Transverse colon (tissue), 4 donors: ENCODE data around the gene PPDPF. TPM values are rescaled to one million over a fixed set of nuclear protein-coding genes. Genes with fewer than 3 reads are reported as not detected.

Source experiments
- DNase-seq: peaks from one replicate; pipeline ENCODE4 v3.0.0-alpha.2; 2019
- H3K27ac ChIP-seq, 4 donors: fragments of 200-600 bp; sonication (generic); 2 replicates each; pipeline ENCODE4 v1.5.1; 2016 to 2018; ENCODE audit warnings: inconsistent platforms in 4 of 4
- H3K27me3 ChIP-seq: fragments of 200-600 bp; sonication (generic); 2 replicates; pipeline ENCODE4 v1.5.1; 2017; ENCODE audit warnings: inconsistent platforms
- H3K36me3 ChIP-seq, 4 donors: fragments of 200-600 bp; sonication (generic); 2 replicates each; pipeline ENCODE4 v1.5.1; 2017 to 2019; ENCODE audit warnings: inconsistent platforms in 4 of 4
- H3K4me1 ChIP-seq, 4 donors: fragments of 200-600 bp; sonication (generic); 2 replicates each; pipeline ENCODE4 v1.5.1; 2017 to 2020; ENCODE audit warnings: inconsistent platforms in 4 of 4
- H3K4me3 ChIP-seq, 4 donors: fragments of 200-600 bp; sonication (generic); 1 replicate in 1 of 4; 2 replicates in 3 of 4; pipeline versions ENCODE4 v1.5.1 to v1.6.1; 2017 to 2019; ENCODE audit warnings: inconsistent platforms in 4 of 4
- H3K9me3 ChIP-seq, 2 donors: fragments of 200-600 bp; sonication (generic); 2 replicates each; pipeline ENCODE4 v1.5.1; 2017 to 2019; ENCODE audit warnings: inconsistent platforms in 2 of 2
- EP300 ChIP-seq: sonication (generic); formaldehyde crosslinking; IDR thresholded peaks from one replicate; pipeline ENCODE4 v1.6.1; 2017; ENCODE audit warnings: antibody characterized with exemption, low read depth
- POLR2A ChIP-seq: fragments of 450-650 bp; IDR thresholded peaks from one replicate; pipeline ENCODE4 v1.6.1; 2016; ENCODE audit warnings: antibody characterized with exemption, mild to moderate bottlenecking, moderate library complexity
- POLR2AphosphoS5 ChIP-seq, 3 donors: sonication (generic); formaldehyde crosslinking; IDR thresholded peaks; one replicate each; pipeline ENCODE4 v1.6.1; 2016; ENCODE audit warnings: antibody characterized with exemption in 3 of 3
- WGBS, 2 donors: methylation state at CpG; one replicate each; pipeline ENCODE4 v1.1.5; 2018; ENCODE audit warnings: low coverage in 1 of 2; 5-methylcytosine and 5-hydroxymethylcytosine counted together
- in situ Hi-C, 4 donors: fragments of 200-750 bp; cut with MboI; loops; one replicate each; pipeline versions ENCODE4 v1.15.0 to v1.15.1; 2017; ENCODE audit warnings: low sequenced_read_pairs in 3 of 4, low pct_ligation_motif_present in 1 of 4, low pct_unique_long_range_greater_than_20kb in 1 of 4
- intact Hi-C: fragments of 100-400 bp; cut with DNase I; formaldehyde crosslinking; loops from one replicate; pipeline ENCODE4 v1.15.1; 2023; ENCODE audit warnings: low total_unique reads
- total RNA-seq, 4 donors: library from RNA; depleted of rRNA; stranded (reverse); fragments of >200 nt; gene quantifications; one replicate each; pipeline ENCODE4 v1.1.0, GENCODE V29; 2016
- TF ChIP-seq, protein P1 (sequence below), 5 experiments: fragments of 200-600 bp in 3 of 5; fragments of 450-650 bp in 2 of 5; sonication (generic) in 3 of 5; IDR thresholded peaks; 1 replicate in 2 of 5; 2 replicates in 3 of 5; pipeline ENCODE4 v1.5.1; 2016 to 2017; ENCODE audit warnings: antibody characterized with exemption in 5 of 5, inconsistent platforms in 3 of 5, mild to moderate bottlenecking in 2 of 5, moderate library complexity in 1 of 5

Gene PPDPF
- total RNA-seq, 4 donors from 2014 or later = 320 to 695 (median 517) TPM

DNA sequence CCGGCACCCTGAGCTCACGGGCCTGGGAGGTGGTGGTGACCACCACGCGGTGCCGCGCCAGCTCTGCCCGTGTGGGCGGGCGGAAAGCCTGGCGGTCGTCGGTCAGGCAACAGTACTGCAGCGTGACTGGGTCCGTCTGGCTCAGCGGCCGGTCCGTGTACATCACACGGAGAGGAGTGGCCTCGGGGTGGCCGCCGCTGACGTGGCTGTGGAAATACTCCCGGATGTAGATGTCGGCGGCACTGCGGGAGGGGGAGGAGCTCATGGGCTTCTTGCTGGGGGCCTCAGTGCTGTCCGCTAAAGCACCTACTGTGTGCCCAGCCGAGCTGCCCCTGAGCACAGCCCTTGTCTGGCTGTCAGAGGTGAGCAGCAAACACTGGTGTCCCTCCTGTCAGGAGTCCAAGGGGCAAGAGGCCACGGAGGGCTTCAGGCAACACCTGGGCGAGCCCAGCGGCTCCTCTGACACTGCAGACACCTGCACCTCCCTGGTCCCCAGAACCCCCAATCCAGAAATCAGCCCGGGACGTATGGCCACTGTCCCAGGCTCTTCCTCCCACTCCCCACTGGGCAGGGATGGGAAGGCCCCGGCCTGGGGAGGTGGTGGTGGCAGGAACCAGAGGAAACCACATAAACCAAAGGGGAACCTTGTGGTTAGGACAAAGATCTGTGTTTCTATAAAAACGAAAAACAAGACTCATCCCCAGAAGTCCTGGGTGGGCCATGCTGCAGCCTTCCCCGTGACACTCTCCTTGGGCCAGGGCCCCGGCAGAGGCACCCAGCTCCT is 47.0 kb downstream of the PPDPF start:
- peaks cover 0 to under 1% (median 0%) of the 10 kb centered on the region in 4 donors for H3K36me3 ChIP-seq
- peak; percentile 75 for DNase-seq
- in situ Hi-C loops = no loop called here

DNA sequence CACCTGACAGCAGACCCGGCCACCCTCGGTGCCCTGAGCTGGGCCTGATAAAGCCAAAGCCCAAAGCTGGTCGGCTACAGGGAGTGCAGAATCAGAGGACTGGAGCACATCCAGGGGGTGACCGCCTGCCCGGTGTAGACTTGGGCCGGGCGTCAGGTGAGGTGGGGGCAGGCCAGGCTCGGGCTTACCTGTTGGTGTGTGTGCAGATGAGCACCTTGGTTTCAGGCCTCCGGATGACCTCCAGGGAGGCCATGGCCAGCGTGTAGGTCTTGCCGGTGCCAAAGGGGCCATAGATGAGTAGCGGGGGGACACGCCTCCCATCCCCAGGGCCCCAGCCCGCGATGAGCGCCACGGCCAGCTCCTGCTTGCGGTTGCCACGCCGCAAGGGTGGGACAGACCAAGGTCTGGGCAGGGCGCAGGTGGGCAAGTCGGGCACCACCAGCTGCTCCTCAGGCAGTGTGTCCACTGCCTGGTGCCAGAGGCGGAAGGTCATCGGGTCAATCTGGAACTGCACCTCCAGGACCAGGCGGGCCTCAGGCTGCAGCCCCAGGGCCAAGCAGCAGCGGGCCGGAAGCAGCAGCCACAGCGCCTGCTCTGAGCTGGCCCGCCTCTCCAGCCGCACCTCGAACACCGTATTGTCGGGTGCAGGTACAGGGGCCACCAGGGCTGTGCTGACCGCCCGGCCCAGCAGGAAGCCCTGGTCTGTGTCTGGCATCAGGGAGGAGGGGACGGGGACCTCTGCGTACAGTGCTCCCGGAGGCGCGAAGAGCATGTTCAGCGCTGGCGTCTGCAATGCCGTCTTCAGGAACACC is 47.8 kb downstream of the PPDPF start:
- no peak for DNase-seq
- TF ChIP-seq POLR2AphosphoS5 (IDR thresholded peaks at IDR 0.05) = no peak
- TF ChIP-seq, protein P1, sequence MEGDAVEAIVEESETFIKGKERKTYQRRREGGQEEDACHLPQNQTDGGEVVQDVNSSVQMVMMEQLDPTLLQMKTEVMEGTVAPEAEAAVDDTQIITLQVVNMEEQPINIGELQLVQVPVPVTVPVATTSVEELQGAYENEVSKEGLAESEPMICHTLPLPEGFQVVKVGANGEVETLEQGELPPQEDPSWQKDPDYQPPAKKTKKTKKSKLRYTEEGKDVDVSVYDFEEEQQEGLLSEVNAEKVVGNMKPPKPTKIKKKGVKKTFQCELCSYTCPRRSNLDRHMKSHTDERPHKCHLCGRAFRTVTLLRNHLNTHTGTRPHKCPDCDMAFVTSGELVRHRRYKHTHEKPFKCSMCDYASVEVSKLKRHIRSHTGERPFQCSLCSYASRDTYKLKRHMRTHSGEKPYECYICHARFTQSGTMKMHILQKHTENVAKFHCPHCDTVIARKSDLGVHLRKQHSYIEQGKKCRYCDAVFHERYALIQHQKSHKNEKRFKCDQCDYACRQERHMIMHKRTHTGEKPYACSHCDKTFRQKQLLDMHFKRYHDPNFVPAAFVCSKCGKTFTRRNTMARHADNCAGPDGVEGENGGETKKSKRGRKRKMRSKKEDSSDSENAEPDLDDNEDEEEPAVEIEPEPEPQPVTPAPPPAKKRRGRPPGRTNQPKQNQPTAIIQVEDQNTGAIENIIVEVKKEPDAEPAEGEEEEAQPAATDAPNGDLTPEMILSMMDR (IDR thresholded peaks at IDR 0.05) = no peak
- no peak for TF ChIP-seq EP300
- TF ChIP-seq POLR2A = no peak
- in situ Hi-C loops = no loop called here
- intact Hi-C loops = no loop called here
- H3K27me3 ChIP-seq = no peaks in the 10 kb centered on the region
- H3K9me3 ChIP-seq = no peaks in the 10 kb centered on the region
- no peak overlapping the region for H3K4me3 ChIP-seq
- 67% methylated on average over 37 of the region's 43 CpGs; no CpG with 5 or more reads in 1 of the 2 donors for WGBS, 2 donors
- peaks cover 3 to 12% (median 7%) of the 10 kb centered on the region in 4 donors for H3K4me1 ChIP-seq
- no peaks in the 10 kb centered on the region for H3K36me3 ChIP-seq
- H3K27ac ChIP-seq = peak overlapping the region; percentile 14 to 72 (median 33)

More for the DNA sequence above, 47.0 kb downstream of the PPDPF start:
- WGBS, 2 donors = 61% methylated on average over 29 of the region's 37 CpGs; no CpG with 5 or more reads in 1 of the 2 donors
- peaks cover 0 to 4% (median 0%) of the 10 kb centered on the region in 4 donors for H3K4me1 ChIP-seq
- no peak overlapping the region for H3K4me3 ChIP-seq
- H3K27ac ChIP-seq = peak overlapping the region; percentile 14 to 72 (median 33)
- TF ChIP-seq POLR2AphosphoS5 (IDR thresholded peaks at IDR 0.05) = no peak
- TF ChIP-seq EP300 = no peak
- no peak for TF ChIP-seq POLR2A
- TF ChIP-seq, protein P1 (IDR thresholded peaks at IDR 0.05) = no peak
- H3K9me3 ChIP-seq = no peaks in the 10 kb centered on the region
- H3K27me3 ChIP-seq = no peaks in the 10 kb centered on the region
- intact Hi-C loops = no loop called here

DNA sequence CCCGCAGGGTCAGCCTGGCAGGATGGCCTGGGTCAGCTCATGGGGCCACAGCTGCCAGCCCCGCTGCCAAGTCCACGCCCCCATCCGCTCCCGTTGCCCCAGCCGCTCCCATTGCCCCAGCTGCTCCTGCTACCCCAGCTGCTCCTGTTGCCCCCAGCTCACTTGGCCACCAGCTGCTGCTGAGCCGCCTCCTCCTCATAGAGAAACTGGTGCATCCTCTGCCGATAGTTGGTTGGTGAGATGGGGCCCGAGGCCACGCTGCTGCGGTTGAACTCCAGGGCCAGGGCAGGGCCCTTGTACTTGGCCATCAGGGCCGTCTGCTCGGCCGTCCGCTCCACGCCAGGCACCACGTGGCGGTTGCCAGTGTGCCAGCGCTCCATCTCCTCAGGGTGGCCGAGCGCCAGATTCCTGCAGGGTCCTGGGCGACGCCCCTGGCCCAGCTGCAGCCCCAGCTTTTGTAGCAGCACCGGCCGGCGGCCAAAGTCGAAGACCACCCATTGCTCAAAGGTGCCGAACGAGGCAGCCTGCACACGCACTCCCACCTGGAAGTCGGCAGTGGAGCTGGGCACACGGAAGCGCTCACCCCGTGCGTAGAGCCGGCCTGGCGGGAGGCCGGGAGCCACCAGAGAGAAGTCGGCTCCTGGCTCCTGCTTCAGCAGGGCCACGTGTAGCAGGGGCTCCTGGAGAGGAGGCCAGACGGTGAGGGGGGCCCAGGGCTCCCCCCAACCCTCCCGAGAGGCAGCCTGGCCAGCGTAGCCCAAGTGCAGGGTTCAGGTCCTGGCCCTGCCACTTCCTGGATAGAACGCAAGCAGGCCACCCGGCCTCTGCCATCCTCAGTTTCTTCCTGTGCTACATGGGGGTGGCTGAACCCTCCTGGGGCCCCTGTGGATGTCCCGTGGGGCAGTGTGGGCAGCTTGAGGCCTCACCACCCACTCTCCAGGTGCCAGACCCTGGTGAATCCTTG is 48.7 kb downstream of the PPDPF start:
- WGBS, 2 donors = 85% methylated on average over 41 of the region's 46 CpGs; no CpG with 5 or more reads in 1 of the 2 donors
- H3K9me3 ChIP-seq = no peaks in the 10 kb centered on the region
- in situ Hi-C loops = no loop called here
- no peak for TF ChIP-seq EP300
- TF ChIP-seq POLR2AphosphoS5 (IDR thresholded peaks at IDR 0.05) = no peak
- no peak for TF ChIP-seq POLR2A
- TF ChIP-seq, protein P1 (IDR thresholded peaks at IDR 0.05) = no peak
- no peaks in the 10 kb centered on the region for H3K27me3 ChIP-seq
- DNase-seq = peak; percentile 42
- peaks cover 6 to 16% (median 12%) of the 10 kb centered on the region in 4 donors for H3K4me1 ChIP-seq
- H3K36me3 ChIP-seq = no peaks in the 10 kb centered on the region
- intact Hi-C loops = no loop called here
- peak overlapping the region in 2 of 4 donors; percentile 41 to 72 for H3K27ac ChIP-seq
- no peak overlapping the region for H3K4me3 ChIP-seq
